ENCODE results near the gene NTN4.

NTN4 gene

DNA sequence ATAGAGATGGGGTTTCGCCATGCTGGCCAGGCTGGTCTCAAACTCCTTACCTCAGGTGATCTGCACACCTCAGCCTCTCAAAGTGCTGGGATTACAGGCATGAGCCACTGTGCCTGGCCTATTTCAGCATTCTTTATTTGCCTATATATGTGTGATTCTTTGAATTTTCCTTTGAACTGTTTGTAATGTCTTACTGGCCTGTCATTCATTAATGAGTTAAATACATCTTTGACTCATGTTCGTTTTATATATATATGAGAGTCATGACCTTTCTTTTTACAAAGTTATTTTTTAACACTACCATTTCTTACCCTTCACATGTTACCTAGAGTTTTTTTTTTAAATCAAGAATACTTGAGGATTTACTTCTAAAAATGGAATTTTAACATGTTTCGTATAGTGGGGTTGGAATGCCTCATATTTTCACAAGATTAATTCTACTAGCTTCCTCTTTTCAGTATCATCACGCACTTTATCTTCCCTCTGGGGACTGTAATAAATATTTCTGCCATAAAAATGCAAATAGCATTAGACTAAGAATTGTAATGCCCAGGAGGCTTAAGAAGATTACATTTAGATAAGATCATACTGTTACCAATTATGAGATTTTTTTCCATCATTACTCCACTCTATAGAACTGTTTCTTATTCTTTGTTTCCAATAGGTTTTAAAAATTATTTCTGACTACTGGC, 66.7 kb downstream of the NTN4 start:
- H3K9me2 ChIP-seq (replicated peaks; ENCODE audit: control insufficient read depth, low read length) = no peaks in the 10 kb centered on the region

DNA sequence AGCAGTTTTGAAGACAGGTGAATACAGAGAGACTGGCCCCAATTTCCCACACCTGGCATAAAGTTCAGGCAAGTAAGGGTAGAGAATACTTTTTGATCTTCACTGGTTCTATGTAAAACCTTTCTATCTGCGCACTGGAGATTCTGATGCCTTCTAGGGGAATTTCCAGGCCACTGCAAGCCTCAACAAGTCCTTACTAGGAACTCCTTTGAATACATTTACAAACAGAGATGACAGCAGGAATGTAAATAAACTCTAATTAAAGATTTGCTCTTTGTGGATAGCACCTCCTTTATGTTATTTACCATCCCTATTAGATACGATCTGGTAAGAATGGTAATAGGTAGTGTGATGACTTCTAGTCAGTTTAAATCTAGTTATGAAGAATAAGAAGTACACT, 69.2 kb downstream of the NTN4 start:
- no peaks in the 10 kb centered on the region for H3K9me2 ChIP-seq (replicated peaks; ENCODE audit: control insufficient read depth, low read length)
- H3K9me3 ChIP-seq (ENCODE audit: control insufficient read depth, insufficient read depth, low read length) = no peaks in the 10 kb centered on the region
- no peaks in the 10 kb centered on the region for H3K79me2 ChIP-seq (ENCODE audit: control insufficient read depth, low read length)
- H3F3A ChIP-seq (ENCODE audit: control insufficient read depth, insufficient read depth) = no peaks in the 10 kb centered on the region
- H3K4me2 ChIP-seq (ENCODE audit: low read length) = no peak overlapping the region
- H4K20me1 ChIP-seq (ENCODE audit: control insufficient read depth, insufficient read depth, low read depth, low read length) = no peaks in the 10 kb centered on the region
- H3K27ac ChIP-seq (ENCODE audit: low read depth, low read length) = no peak overlapping the region
- TF ChIP-seq CTCF (IDR thresholded peaks at IDR 0.05; ENCODE audit: low read depth, low read length, poor library complexity, severe bottlenecking) (no peak), EZH2phosphoT487 (IDR thresholded peaks at IDR 0.05; ENCODE audit: borderline replicate concordance, low read length) (no peak)
- no peaks in the 10 kb centered on the region for H3K36me3 ChIP-seq (ENCODE audit: control insufficient read depth, low read length)
- peaks cover 33% of the 10 kb centered on the region for H3K4me1 ChIP-seq (ENCODE audit: control insufficient read depth, low read length)
- no peak overlapping the region for H3K4me3 ChIP-seq (ENCODE audit: low read length)
- no peaks in the 10 kb centered on the region for H3K27me3 ChIP-seq (ENCODE audit: control insufficient read depth, low read length)

More for the DNA sequence above, 66.7 kb downstream of the NTN4 start:
- Histone ChIP-seq H3K4me2 (ENCODE audit: low read length) (peak overlapping the region; percentile 34), H3K36me3 (ENCODE audit: control insufficient read depth, low read length) (no peaks in the 10 kb centered on the region), H4K20me1 (ENCODE audit: control insufficient read depth, insufficient read depth, low read depth, low read length) (no peaks in the 10 kb centered on the region), H3K4me1 (ENCODE audit: control insufficient read depth, low read length) (peaks cover 33% of the 10 kb centered on the region), H3F3A (ENCODE audit: control insufficient read depth, insufficient read depth) (no peaks in the 10 kb centered on the region), H3K4me3 (ENCODE audit: low read length) (peak overlapping the region; percentile 20; the same call in 1 of the 2 replicates), H3K27me3 (ENCODE audit: control insufficient read depth, low read length) (no peaks in the 10 kb centered on the region), H3K79me2 (ENCODE audit: control insufficient read depth, low read length) (no peaks in the 10 kb centered on the region), H3K9me3 (ENCODE audit: control insufficient read depth, insufficient read depth, low read length) (0 out of 2 replicates have a peak, but pooled peaks cover 3% of the 10 kb centered on the region), H3K27ac (ENCODE audit: low read depth, low read length) (0 out of 2 replicates have a peak overlapping the region, but pooled peaks have one; percentile 4)
- TF ChIP-seq CTCF (IDR thresholded peaks at IDR 0.05; ENCODE audit: low read depth, low read length, poor library complexity, severe bottlenecking) = no peak

- H3K36me3 ChIP-seq (ENCODE audit: control insufficient read depth, low read length) = no peaks in the 10 kb centered on the region
- no peaks in the 10 kb centered on the region for H3F3A ChIP-seq (ENCODE audit: control insufficient read depth, insufficient read depth)
- TF ChIP-seq CTCF (IDR thresholded peaks at IDR 0.05; ENCODE audit: low read depth, low read length, poor library complexity, severe bottlenecking) = no peak
- TF ChIP-seq EZH2phosphoT487 (IDR thresholded peaks at IDR 0.05; ENCODE audit: borderline replicate concordance, low read length) = no peak
- no peak overlapping the region for H3K4me2 ChIP-seq (ENCODE audit: low read length)
- H3K9me3 ChIP-seq (ENCODE audit: control insufficient read depth, insufficient read depth, low read length) = no peaks in the 10 kb centered on the region
- H3K79me2 ChIP-seq (ENCODE audit: control insufficient read depth, low read length) = no peaks in the 10 kb centered on the region
- no peaks in the 10 kb centered on the region for H3K9me2 ChIP-seq (replicated peaks; ENCODE audit: control insufficient read depth, low read length)
- H3K4me3 ChIP-seq (ENCODE audit: low read length) = no peak overlapping the region
- H3K27ac ChIP-seq (ENCODE audit: low read depth, low read length) = no peak overlapping the region
- peaks cover 33% of the 10 kb centered on the region for H3K4me1 ChIP-seq (ENCODE audit: control insufficient read depth, low read length)
- H4K20me1 ChIP-seq (ENCODE audit: control insufficient read depth, insufficient read depth, low read depth, low read length) = no peaks in the 10 kb centered on the region
- H3K27me3 ChIP-seq (ENCODE audit: control insufficient read depth, low read length) = no peaks in the 10 kb centered on the region
Observed at GRCh38 chr12:95720146-95720545, 70.4 kb downstream of the NTN4 start.

Data from DOHH2 (cell line).